OCI-LY7 (cell line): ENCODE data around the gene LCK. TPM values are rescaled to one million over a fixed set of nuclear protein-coding genes. Genes with fewer than 3 reads are reported as not detected.
A peak's percentile ranks its signal among the peaks of the same experiment; 100 is the strongest.

ENCODE experiments used
- BruUV-seq: library from RNA; stranded (reverse); fragments of 400-500 nt; replicated peaks from 2 replicates; lab custom pipeline; 2021; lab: Mats Ljungman, UMichigan
- CTCF ChIA-PET: fragments of 300-600 bp; sonication (Branson Sonifier 250); formaldehyde crosslinking; loops from one replicate; lab custom pipeline; 2022; ENCODE audit warnings: antibody characterized with exemption; ENCODE audit not compliant: unreplicated experiment; lab: Charles Lee
- POLR2A ChIA-PET: fragments of 300-600 bp; sonication (Branson Sonifier 250); formaldehyde crosslinking; loops from one replicate; lab custom pipeline; 2022; ENCODE audit warnings: antibody characterized with exemption; lab: Charles Lee
- DNase-seq: peaks from one replicate; pipeline ENCODE4 v3.0.0-alpha.2; 2015; ENCODE audit warnings: low spot score
- H2AFZ ChIP-seq: fragments of 200-600 bp; sonication (generic), shearing (Covaris generic); 2 replicates; pipeline ENCODE4 v1.6.1; 2014; ENCODE audit warnings: mild to moderate bottlenecking, antibody characterized with exemption, low read length, moderate library complexity
- H3K27ac ChIP-seq: fragments of 200-600 bp; sonication (generic); 2 replicates; pipeline ENCODE4 v1.5.1; 2014; ENCODE audit warnings: mixed run types, low read depth, mild to moderate bottlenecking, moderate library complexity, low read length, inconsistent platforms; ENCODE audit not compliant: poor library complexity, severe bottlenecking
- H3K36me3 ChIP-seq: fragments of 200-600 bp; sonication (generic); 2 replicates; pipeline ENCODE4 v1.6.1; 2014; ENCODE audit warnings: mild to moderate bottlenecking, antibody characterized with exemption, low read length, moderate library complexity, mixed read lengths; ENCODE audit not compliant: insufficient read depth
- H3K4me1 ChIP-seq: fragments of 200-600 bp; sonication (generic); 2 replicates; pipeline ENCODE4 v1.5.1; 2014; ENCODE audit warnings: mild to moderate bottlenecking, low read length; ENCODE audit not compliant: insufficient read depth, poor library complexity, severe bottlenecking
- H3K4me2 ChIP-seq: fragments of 200-600 bp; sonication (generic); 2 replicates; pipeline ENCODE4 v1.6.1; 2014; ENCODE audit warnings: mild to moderate bottlenecking, low read length
- H3K4me3 ChIP-seq: fragments of 200-600 bp; sonication (generic); 2 replicates; pipeline ENCODE4 v1.5.1; 2014; ENCODE audit warnings: mild to moderate bottlenecking, low read depth, low read length; ENCODE audit not compliant: poor library complexity, severe bottlenecking
- H3K79me2 ChIP-seq: fragments of 200-600 bp; sonication (generic); 2 replicates; pipeline ENCODE4 v1.6.1; 2016; ENCODE audit warnings: low read depth, mild to moderate bottlenecking, low read length, moderate library complexity, mixed read lengths; ENCODE audit not compliant: insufficient read depth
- H3K9me2 ChIP-seq: fragments of 200-600 bp; sonication (generic); 2 replicates; pipeline ENCODE4 v1.6.1; 2016; ENCODE audit warnings: mild to moderate bottlenecking, low read length, mixed read lengths; ENCODE audit not compliant: insufficient read depth
- H3K9me3 ChIP-seq: fragments of 200-600 bp; sonication (generic); 2 replicates; pipeline ENCODE4 v1.6.1; 2014; ENCODE audit warnings: mild to moderate bottlenecking, mixed run types, low read length, mixed read lengths
- H4K20me1 ChIP-seq: fragments of 200-600 bp; sonication (generic); 2 replicates; pipeline ENCODE4 v1.6.1; 2014; ENCODE audit warnings: mild to moderate bottlenecking, antibody characterized with exemption, low read length, moderate library complexity, mixed read lengths; ENCODE audit not compliant: insufficient read depth
- EZH2phosphoT487 ChIP-seq: fragments of 200-600 bp; sonication (generic); IDR thresholded peaks from 2 replicates; pipeline ENCODE4 v1.6.1; 2018; ENCODE audit warnings: low read depth, borderline replicate concordance, mild to moderate bottlenecking, mixed run types, antibody characterized with exemption, low read length, moderate library complexity, mixed read lengths
- intact Hi-C: fragments of 100-400 bp; cut with micrococcal nuclease; formaldehyde crosslinking; loops from one replicate; pipeline ENCODE4 v1.10.0; 2022; ENCODE audit not compliant: unreplicated experiment
- total RNA-seq, 2 experiments: library from RNA; depleted of rRNA in 1 of 2; stranded (reverse); fragments of >200 nt in 1 of 2; shearing (Covaris generic) in 1 of 2; gene quantifications; 2 replicates each; pipeline ENCODE4 v1.2.3, GENCODE V29; 2014 to 2022
- TF ChIP-seq, protein P1 (sequence below): fragments of 200-600 bp; sonication (generic); conservative IDR thresholded peaks from 2 replicates; pipeline ENCODE4 v1.5.1; 2014; ENCODE audit warnings: mild to moderate bottlenecking, antibody characterized with exemption, low read length, moderate library complexity, mixed read lengths

LCK gene
- total RNA-seq, 2 experiments from 2014 or later, result 146 to 218 TPM

DNA sequence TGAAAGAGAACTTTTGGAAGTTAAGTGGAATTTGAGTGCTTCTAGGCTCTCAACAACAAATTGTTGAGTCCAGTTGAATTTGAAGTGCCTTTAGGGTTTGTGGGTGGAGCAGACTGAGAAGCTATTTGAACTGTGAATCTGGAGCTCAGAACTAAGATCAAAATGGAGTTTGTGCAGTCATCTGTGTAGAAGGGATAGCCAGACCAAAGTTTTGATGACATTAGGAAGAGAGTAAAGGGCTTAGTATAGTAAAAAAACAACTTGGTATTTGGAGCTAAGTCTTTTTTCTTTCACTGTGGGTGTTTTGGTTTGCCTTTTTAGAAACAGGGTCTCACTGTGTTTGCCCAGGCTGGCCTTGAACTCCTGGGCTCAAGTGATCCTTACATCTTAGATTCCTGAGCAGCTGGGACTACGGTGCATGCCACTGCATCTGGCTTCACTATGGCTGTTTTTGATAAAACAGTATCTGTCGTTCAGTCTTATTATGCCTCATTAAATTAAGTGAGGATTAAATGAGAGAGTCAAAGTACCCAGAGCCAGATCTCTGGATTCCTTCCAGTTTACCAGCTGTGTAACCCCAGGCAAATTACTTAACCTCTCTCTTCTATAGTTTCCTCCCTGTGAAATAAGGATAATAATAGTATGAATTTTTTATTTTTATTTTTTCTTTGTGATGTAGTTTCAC, 60.8 kb downstream of the LCK start:
- no TSS peak for BruUV-seq

DNA sequence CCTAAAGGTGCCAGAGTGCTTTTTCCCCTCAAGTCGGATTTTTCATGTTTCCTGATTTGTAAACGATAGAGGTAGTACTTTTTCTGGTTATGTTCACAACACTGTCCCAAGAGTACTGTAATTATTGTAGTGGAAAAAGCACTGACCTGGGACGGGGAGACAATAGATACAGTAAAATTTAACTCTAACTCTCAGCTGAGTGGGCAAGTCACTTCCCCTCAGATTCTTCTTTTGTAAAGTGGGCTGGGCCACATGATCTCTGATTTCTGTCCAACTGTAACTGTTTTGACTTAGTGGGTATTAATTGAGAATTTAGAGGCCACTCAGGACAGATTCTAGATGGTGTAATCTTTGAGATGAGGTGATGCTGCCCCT, 65.8 kb downstream of the LCK start:
- Histone ChIP-seq H3K9me3 (no peaks in the 10 kb centered on the region; the same call in 1 of the 2 replicates), H3K4me1 (peaks cover 81% of the 10 kb centered on the region), H3K27ac (peak overlapping the region; percentile 86), H4K20me1 (no peaks in the 10 kb centered on the region), H3K4me2 (peak overlapping the region; percentile 62), H3K9me2 (no peaks in the 10 kb centered on the region), H3K36me3 (peaks cover 70% of the 10 kb centered on the region), H3K4me3 (peak overlapping the region; percentile 40), H2AFZ (no peak overlapping the region; the same call in 1 of the 2 replicates), H3K79me2 (peaks cover 77% of the 10 kb centered on the region)
- ChIA-PET POLR2A (interaction anchor here (0.6 to 2.1 kb wide), 14 partner anchors 11 to 74 kb away, joined by 3 to 6 read pairs (median 4); partner anchors contain the start of gene LCK), CTCF (interaction anchor here (0.6 to 2.8 kb wide), 2 partner anchors 101 to 106 kb away, joined by 5 to 10 read pairs; no protein-coding TSS in a partner anchor)
- no TSS peak for BruUV-seq
- TF ChIP-seq, protein P1, sequence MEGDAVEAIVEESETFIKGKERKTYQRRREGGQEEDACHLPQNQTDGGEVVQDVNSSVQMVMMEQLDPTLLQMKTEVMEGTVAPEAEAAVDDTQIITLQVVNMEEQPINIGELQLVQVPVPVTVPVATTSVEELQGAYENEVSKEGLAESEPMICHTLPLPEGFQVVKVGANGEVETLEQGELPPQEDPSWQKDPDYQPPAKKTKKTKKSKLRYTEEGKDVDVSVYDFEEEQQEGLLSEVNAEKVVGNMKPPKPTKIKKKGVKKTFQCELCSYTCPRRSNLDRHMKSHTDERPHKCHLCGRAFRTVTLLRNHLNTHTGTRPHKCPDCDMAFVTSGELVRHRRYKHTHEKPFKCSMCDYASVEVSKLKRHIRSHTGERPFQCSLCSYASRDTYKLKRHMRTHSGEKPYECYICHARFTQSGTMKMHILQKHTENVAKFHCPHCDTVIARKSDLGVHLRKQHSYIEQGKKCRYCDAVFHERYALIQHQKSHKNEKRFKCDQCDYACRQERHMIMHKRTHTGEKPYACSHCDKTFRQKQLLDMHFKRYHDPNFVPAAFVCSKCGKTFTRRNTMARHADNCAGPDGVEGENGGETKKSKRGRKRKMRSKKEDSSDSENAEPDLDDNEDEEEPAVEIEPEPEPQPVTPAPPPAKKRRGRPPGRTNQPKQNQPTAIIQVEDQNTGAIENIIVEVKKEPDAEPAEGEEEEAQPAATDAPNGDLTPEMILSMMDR, result no peak
- no peak for TF ChIP-seq EZH2phosphoT487
- peak; percentile 74 for DNase-seq
- intact Hi-C loops, result loop anchor here (1.0 to 2.0 kb wide), 4 partner anchors 25 to 102 kb away; partner anchors contain the start of genes EIF3I, HDAC1 and TMEM234

More for the DNA sequence above, 60.8 kb downstream of the LCK start:
- H3K4me1 ChIP-seq, result peaks cover 84% of the 10 kb centered on the region
- no peak for TF ChIP-seq EZH2phosphoT487
- TF ChIP-seq, protein P1, result no peak
- ChIA-PET CTCF (interaction anchor here (0.9 kb wide), 1 partner anchor 62 kb away, joined by 4 read pairs; no protein-coding TSS in a partner anchor), POLR2A (interaction anchor here (0.8 to 1.2 kb wide), 3 partner anchors 9 to 39 kb away, joined by 3 read pairs; no protein-coding TSS in a partner anchor)
- no peak for DNase-seq
- H3K79me2 ChIP-seq, result peaks cover 84% of the 10 kb centered on the region
- peak overlapping the region; percentile 2; the same call in 1 of the 2 replicates for H3K4me2 ChIP-seq
- H4K20me1 ChIP-seq, result peaks cover 7% of the 10 kb centered on the region
- intact Hi-C loops, result no loop called here
- peaks cover 67% of the 10 kb centered on the region for H3K36me3 ChIP-seq
- no peak overlapping the region for H3K4me3 ChIP-seq
- no peak overlapping the region for H2AFZ ChIP-seq
- H3K27ac ChIP-seq, result peak overlapping the region; percentile 40
- no peaks in the 10 kb centered on the region for H3K9me2 ChIP-seq
- no peaks in the 10 kb centered on the region for H3K9me3 ChIP-seq
